HG02943 (cell line): Measurements from ENCODE around the gene PRSS58.

Source experiments
- ATAC-seq: cut with Tn5 transposase; IDR thresholded peaks from one replicate; pipeline ENCODE4 v1.9.1; 2021; ENCODE audit warnings: mild to moderate bottlenecking, low read depth, moderate library complexity; ENCODE audit not compliant: unreplicated experiment

PRSS58 gene

GRCh38 chr7:142228537-142229104 lies 29.2 kb downstream of the PRSS58 start:
- ATAC-seq: no peak
